Activated CD8-positive, alpha-beta T cell treated with anti-CD3 and anti-CD28 coated beads, Interleukin-2, amount 10 ng/mL, durations not matched to agents 7 days and 5 days (primary cell): ENCODE data around the gene CCDC142. TPM values are rescaled to one million over a fixed set of nuclear protein-coding genes. Genes with fewer than 3 reads are reported as not detected.
"Not testable (repeated sequence)": the region's sequence is repeated elsewhere in the genome, so short reads cannot be mapped to it uniquely, and the experiment has no call there.

ENCODE experiments used
- ATAC-seq: fragments of 150-1000 bp; cut with Tn5 transposase; one replicate; pipeline ENCODE4 v1.10.0; 2021; ENCODE audit warnings: moderate library complexity
- CTCF ChIA-PET: fragments of 350-600 bp; sonication (Branson Sonifier 250); formaldehyde crosslinking; loops from one replicate; lab custom pipeline; 2021; ENCODE audit warnings: antibody characterized with exemption; lab: Charles Lee
- POLR2A ChIA-PET: fragments of 350-600 bp; sonication (Branson Sonifier 250); formaldehyde crosslinking; loops from one replicate; lab custom pipeline; 2021; ENCODE audit warnings: antibody characterized with exemption; lab: Charles Lee
- DNase-seq: peaks from one replicate; pipeline ENCODE4 v3.0.0-alpha.2; 2020
- H3K27ac Mint-ChIP-seq: one replicate; pipeline ENCODE4 v1.8.0; 2021; ENCODE audit warnings: mild to moderate bottlenecking, mixed read lengths
- H3K27me3 Mint-ChIP-seq: one replicate; pipeline ENCODE4 v1.8.0; 2021; ENCODE audit warnings: low read depth, mixed read lengths
- H3K36me3 Mint-ChIP-seq: one replicate; pipeline ENCODE4 v1.8.0; 2021; ENCODE audit warnings: low read depth, mixed read lengths
- H3K4me1 Mint-ChIP-seq: one replicate; pipeline ENCODE4 v1.8.0; 2021; ENCODE audit warnings: low read depth, mixed read lengths
- H3K4me3 Mint-ChIP-seq: one replicate; pipeline ENCODE4 v1.8.0; 2021; ENCODE audit warnings: mild to moderate bottlenecking, mixed read lengths
- H3K9me3 Mint-ChIP-seq: one replicate; pipeline ENCODE4 v1.8.0; 2022; ENCODE audit warnings: mixed read lengths; ENCODE audit not compliant: insufficient read depth
- total RNA-seq, 2 experiments: library from RNA; stranded (reverse); gene quantifications; one replicate each; pipeline ENCODE4 v1.2.3, GENCODE V29; 2021

The CCDC142 gene
- total RNA-seq, 2 experiments from 2014 or later, result 22.5 to 26.7 TPM

- Mint-ChIP-seq H3K4me3 (peak overlapping the region; percentile 100), H3K27me3 (no peaks in the 10 kb centered on the region), H3K9me3 (no peaks in the 10 kb centered on the region), H3K36me3 (peaks cover 48% of the 10 kb centered on the region), H3K27ac (peak overlapping the region; percentile 43), H3K4me1 (peaks cover 42% of the 10 kb centered on the region)
- ATAC-seq, result no peak
- DNase-seq, result no peak
- ChIA-PET CTCF (interaction anchor here (0.7 to 7.0 kb wide), 12 partner anchors 9 to 112 kb away, joined by 3 to 101 read pairs (median 4); partner anchors contain the start of genes AUP1, HTRA2, INO80B and MOGS), POLR2A (interaction anchor here (0.6 to 4.1 kb wide), 11 partner anchors 9 to 356 kb away, joined by 3 to 39 read pairs (median 4); partner anchors contain the start of genes AUP1, DQX1, HTRA2 and INO80B)
Measured at GRCh38 chr2:74481431-74481830, 1.4 kb downstream of the CCDC142 start.

GRCh38 chr2:74474899-74475298, 7.9 kb downstream of the CCDC142 start:
- H3K36me3 Mint-ChIP-seq, result peaks cover 54% of the 10 kb centered on the region
- H3K27me3 Mint-ChIP-seq, result no peaks in the 10 kb centered on the region
- ChIA-PET CTCF (interaction anchor here (0.8 to 2.5 kb wide), 7 partner anchors 8 to 225 kb away, joined by 3 to 11 read pairs (median 4); partner anchors contain the start of gene WBP1), POLR2A (interaction anchor here (1.3 to 1.6 kb wide), 2 partner anchors 8 to 17 kb away, joined by 5 to 7 read pairs; partner anchors contain the start of genes CCDC142, TTC31 and WBP1)
- no peaks in the 10 kb centered on the region for H3K9me3 Mint-ChIP-seq
- ATAC-seq, result no peak
- H3K4me1 Mint-ChIP-seq, result peaks cover 43% of the 10 kb centered on the region
- no peak overlapping the region for H3K4me3 Mint-ChIP-seq
- H3K27ac Mint-ChIP-seq, result no peak overlapping the region
- no peak for DNase-seq

GRCh38 chr2:74474481-74474880, 8.3 kb downstream of the CCDC142 start:
- H3K27ac Mint-ChIP-seq, result no peak overlapping the region
- no peaks in the 10 kb centered on the region for H3K9me3 Mint-ChIP-seq

GRCh38 chr2:74472945-74473258, 9.9 kb downstream of the CCDC142 start:
- no peak for DNase-seq
- Mint-ChIP-seq H3K9me3 (no peaks in the 10 kb centered on the region), H3K27ac (peak overlapping the region; percentile 99), H3K4me1 (peaks cover 36% of the 10 kb centered on the region), H3K36me3 (peaks cover 50% of the 10 kb centered on the region), H3K27me3 (no peaks in the 10 kb centered on the region), H3K4me3 (peak overlapping the region; percentile 98)
- ChIA-PET CTCF (interaction anchor here (0.7 to 3.0 kb wide), 13 partner anchors 9 to 223 kb away, joined by 3 to 26 read pairs (median 5); partner anchors contain the start of genes AUP1, CCDC142, HTRA2 and INO80B), POLR2A (interaction anchor here (0.6 to 2.9 kb wide), 14 partner anchors 9 to 294 kb away, joined by 3 to 39 read pairs (median 4); partner anchors contain the start of genes AUP1, CCDC142, DOK1 and HTRA2)
- no peak for ATAC-seq

More at GRCh38 chr2:74474481-74474880, 8.3 kb downstream of the CCDC142 start:
- CTCF ChIA-PET, result interaction anchor here (0.7 to 2.5 kb wide), 7 partner anchors 15 to 225 kb away, joined by 3 to 11 read pairs (median 3); partner anchors contain the start of gene WBP1
- no peaks in the 10 kb centered on the region for H3K27me3 Mint-ChIP-seq
- H3K4me1 Mint-ChIP-seq, result peaks cover 42% of the 10 kb centered on the region
- POLR2A ChIA-PET, result interaction anchor here (1.3 to 1.6 kb wide), 2 partner anchors 8 to 16 kb away, joined by 5 to 7 read pairs; partner anchors contain the start of genes CCDC142, TTC31 and WBP1
- DNase-seq, result no peak
- H3K4me3 Mint-ChIP-seq, result no peak overlapping the region
- ATAC-seq, result no peak
- peaks cover 54% of the 10 kb centered on the region for H3K36me3 Mint-ChIP-seq

GRCh38 chr2:74472086-74472944, 10.5 kb downstream of the CCDC142 start, which contains the start of gene MRPL53:
MRPL53 (minus strand) TSS chr2:74472680; CDS start chr2:74472660, 20 bp downstream.
- Mint-ChIP-seq H3K36me3 (peaks cover 46% of the 10 kb centered on the region), H3K27ac (peak within 1 kb of the TSS; percentile 99), H3K9me3 (no peaks in the 10 kb centered on the region), H3K4me3 (peak within 1 kb of the TSS; percentile 98), H3K27me3 (no peaks in the 10 kb centered on the region), H3K4me1 (peaks cover 33% of the 10 kb centered on the region)
- POLR2A ChIA-PET, result interaction anchor here (0.6 to 2.9 kb wide), 14 partner anchors 10 to 294 kb away, joined by 3 to 39 read pairs (median 4); partner anchors contain the start of genes AUP1, CCDC142, DOK1 and HTRA2
- CTCF ChIA-PET, result interaction anchor here (0.7 to 3.0 kb wide), 13 partner anchors 10 to 223 kb away, joined by 3 to 26 read pairs (median 5); partner anchors contain the start of genes AUP1, CCDC142, HTRA2 and INO80B
- ATAC-seq, result peak; percentile 95
- peak; percentile 97 for DNase-seq

- Mint-ChIP-seq H3K27ac (peak overlapping the region; percentile 99), H3K27me3 (no peaks in the 10 kb centered on the region), H3K4me3 (peak overlapping the region; percentile 98), H3K4me1 (peaks cover 34% of the 10 kb centered on the region), H3K36me3 (peaks cover 42% of the 10 kb centered on the region), H3K9me3 (no peaks in the 10 kb centered on the region)
- peak; percentile 1 for ATAC-seq
- POLR2A ChIA-PET, result interaction anchor here (0.6 to 2.9 kb wide), 9 partner anchors 9 to 293 kb away, joined by 3 to 39 read pairs (median 4); partner anchors contain the start of genes CCDC142, DOK1, INO80B and LOXL3
- CTCF ChIA-PET, result interaction anchor here (0.8 to 3.0 kb wide), 6 partner anchors 11 to 137 kb away, joined by 3 to 26 read pairs (median 4); partner anchors contain the start of genes CCDC142 and TTC31
- no peak for DNase-seq
Measured at GRCh38 chr2:74471332-74472065, 11.3 kb downstream of the CCDC142 start.

- not testable (repeated sequence) for ATAC-seq, H3K9me3 Mint-ChIP-seq, DNase-seq, H3K27me3 Mint-ChIP-seq
- H3K36me3 Mint-ChIP-seq, result peaks cover 39% of the 10 kb centered on the region
- H3K4me3 Mint-ChIP-seq, result peak overlapping the region; percentile 51
- ChIA-PET CTCF (interaction anchor here (0.8 to 3.0 kb wide), 3 partner anchors 11 to 61 kb away, joined by 3 to 26 read pairs (median 4); partner anchors contain the start of genes CCDC142 and TTC31), POLR2A (interaction anchor here (0.6 to 2.9 kb wide), 5 partner anchors 12 to 61 kb away, joined by 3 to 28 read pairs (median 5); partner anchors contain the start of genes INO80B and WBP1)
- H3K4me1 Mint-ChIP-seq, result peaks cover 37% of the 10 kb centered on the region
- peak overlapping the region; percentile 67 for H3K27ac Mint-ChIP-seq
Measured at GRCh38 chr2:74470742-74471141, 12.1 kb downstream of the CCDC142 start.

GRCh38 chr2:74464406-74464805, 18.4 kb downstream of the CCDC142 start:
- Mint-ChIP-seq H3K4me3 (peak overlapping the region; percentile 96), H3K27ac (peak overlapping the region; percentile 86), H3K9me3 (no peaks in the 10 kb centered on the region), H3K4me1 (peaks cover 38% of the 10 kb centered on the region), H3K27me3 (no peaks in the 10 kb centered on the region), H3K36me3 (peaks cover 18% of the 10 kb centered on the region)
- ChIA-PET POLR2A (interaction anchor here (1.1 to 1.5 kb wide), 4 partner anchors 19 to 727 kb away, joined by 3 to 11 read pairs (median 3); partner anchors contain the start of genes AUP1, CCDC142, HTRA2 and TPRKB), CTCF (interaction anchor here (1.0 to 1.7 kb wide), 4 partner anchors 17 to 123 kb away, joined by 3 to 4 read pairs (median 4); no protein-coding TSS in a partner anchor)
- ATAC-seq (peak; percentile 3), DNase-seq (no peak)

GRCh38 chr2:74462786-74463105, 20.1 kb downstream of the CCDC142 start:
- ChIA-PET CTCF (no interaction called here), POLR2A (interaction anchor here (1.0 to 2.6 kb wide), 2 partner anchors 9 to 10 kb away, joined by 3 to 12 read pairs; partner anchors contain the start of gene MRPL53)
- H3K36me3 Mint-ChIP-seq, result peaks cover 19% of the 10 kb centered on the region
- no peak for ATAC-seq
- DNase-seq, result no peak
- H3K4me1 Mint-ChIP-seq, result peaks cover 43% of the 10 kb centered on the region
- no peaks in the 10 kb centered on the region for H3K9me3 Mint-ChIP-seq
- no peak overlapping the region for H3K4me3 Mint-ChIP-seq
- no peaks in the 10 kb centered on the region for H3K27me3 Mint-ChIP-seq
- H3K27ac Mint-ChIP-seq, result no peak overlapping the region

- H3K4me1 Mint-ChIP-seq, result peaks cover 42% of the 10 kb centered on the region
- H3K27ac Mint-ChIP-seq, result no peak overlapping the region
- H3K36me3 Mint-ChIP-seq, result peaks cover 20% of the 10 kb centered on the region
- no peaks in the 10 kb centered on the region for H3K9me3 Mint-ChIP-seq
- CTCF ChIA-PET, result interaction anchor here (0.7 to 1.0 kb wide), 4 partner anchors 31 to 126 kb away, joined by 3 to 6 read pairs (median 4); no protein-coding TSS in a partner anchor
- no peaks in the 10 kb centered on the region for H3K27me3 Mint-ChIP-seq
- ATAC-seq, result no peak
- no peak overlapping the region for H3K4me3 Mint-ChIP-seq
- no peak for DNase-seq
- POLR2A ChIA-PET, result interaction anchor here (0.7 to 2.6 kb wide), 4 partner anchors 9 to 20 kb away, joined by 3 to 12 read pairs (median 3); partner anchors contain the start of gene MRPL53
Measured at GRCh38 chr2:74462054-74462785, 20.6 kb downstream of the CCDC142 start.
